ENCODE data around the gene NEUROD2. TPM values are rescaled to one million over a fixed set of nuclear protein-coding genes. Genes with fewer than 3 reads are reported as not detected.

The NEUROD2 gene
- total and polyA plus RNA-seq, 2 of the 13 experiments (the other 11 are each of a cell fraction or from before 2014, with no cell fraction given): not detected

GRCh38 chr17:39598630-39599003, 9.1 kb downstream of the NEUROD2 start:
- DNase-seq (ENCODE audit: low spot score) (no peak), ATAC-seq (no peak), FAIRE-seq (no peak)
- Histone ChIP-seq H3K9me3 (ENCODE audit: low read length) (no peaks in the 10 kb centered on the region), H3K4me1 (ENCODE audit: insufficient read depth, low read length) (no peaks in the 10 kb centered on the region), H3K27me3 (ENCODE audit: control insufficient read depth in 1 of 2, insufficient read depth in 2 of 2, low read length in 2 of 2) (peaks cover 49 to 82% of the 10 kb centered on the region in 2 experiments), H4K20me1 (ENCODE audit: insufficient read depth, low read length) (peaks cover 15% of the 10 kb centered on the region; the same call in 1 of the 2 replicates), H3K4me2 (ENCODE audit: low read depth, low read length) (no peak overlapping the region), H3K27ac (ENCODE audit: extremely low read length, insufficient read depth, low read length) (no peak overlapping the region), H3K9ac (ENCODE audit: insufficient read depth, low read depth, low read length) (no peak overlapping the region), H2AFZ (ENCODE audit: low read length) (no peak overlapping the region), H3K79me2 (ENCODE audit: insufficient read depth, low read length) (no peaks in the 10 kb centered on the region), H3K4me3 (replicated peaks in 1 of 3; ENCODE audit: insufficient read depth in 1 of 3, low read depth in 2 of 3, low read length in 3 of 3) (no peak overlapping the region), H3K36me3 (replicated peaks in 1 of 2; ENCODE audit: control insufficient read depth in 1 of 2, insufficient read depth in 2 of 2, low read length in 2 of 2) (no peaks in the 10 kb centered on the region)
- TF ChIP-seq HNRNPL (IDR thresholded peaks at IDR 0.05; ENCODE audit: low read depth, low read length): peak; percentile 84
- no peak for TF ChIP-seq ZNF747 (CRISPR knock-in tag; IDR thresholded peaks at IDR 0.05; ENCODE audit: borderline replicate concordance)
- no peak for TF ChIP-seq ZNF691 (CRISPR knock-in tag; IDR thresholded peaks at IDR 0.05; ENCODE audit: borderline replicate concordance, low read depth)
- POLR2A ChIA-PET: no interaction called here
- intact Hi-C loops (cut with micrococcal nuclease; ENCODE audit: unreplicated experiment) (no loop called here), in situ Hi-C loops (cut with HindIII; ENCODE audit: extremely low pct_ligation_motif_present, low pct_unique_long_range_greater_than_20kb) (no loop called here)
- CTCF ChIA-PET (ENCODE audit: low intra/inter-chr PET ratio, low total read pairs): no interaction called here
- WGBS (ENCODE audit: low lambda C conversion rate): 18% methylated on average over 11 of the region's 17 CpGs
- BruUV-seq (replicated peaks): no TSS peak

- ATAC-seq: no peak
- WGBS (ENCODE audit: low lambda C conversion rate): 5% methylated on average over 13 of the region's 13 CpGs
- no peaks in the 10 kb centered on the region for H3K79me2 ChIP-seq (ENCODE audit: insufficient read depth, low read length)
- in situ Hi-C loops (cut with HindIII; ENCODE audit: extremely low pct_ligation_motif_present, low pct_unique_long_range_greater_than_20kb): no loop called here
- CTCF ChIA-PET (ENCODE audit: low intra/inter-chr PET ratio, low total read pairs): interaction anchor here (1.4 kb wide), 1 partner anchor 24 kb away, joined by 3 read pairs; no protein-coding TSS in a partner anchor
- no peaks in the 10 kb centered on the region for H3K9me3 ChIP-seq (ENCODE audit: low read length)
- DNase-seq (ENCODE audit: low spot score): no peak
- no peak overlapping the region for H3K4me2 ChIP-seq (ENCODE audit: low read depth, low read length)
- intact Hi-C loops (cut with micrococcal nuclease; ENCODE audit: unreplicated experiment): no loop called here
- H3K36me3 ChIP-seq (replicated peaks in 1 of 2; ENCODE audit: control insufficient read depth in 1 of 2, insufficient read depth in 2 of 2, low read length in 2 of 2): no peaks in the 10 kb centered on the region
- H3K9ac ChIP-seq (ENCODE audit: insufficient read depth, low read depth, low read length): no peak overlapping the region
- no peak overlapping the region for H2AFZ ChIP-seq (ENCODE audit: low read length)
- peaks cover 45 to 76% of the 10 kb centered on the region in 2 experiments for H3K27me3 ChIP-seq (ENCODE audit: control insufficient read depth in 1 of 2, insufficient read depth in 2 of 2, low read length in 2 of 2)
- BruUV-seq (replicated peaks): no TSS peak
- H3K27ac ChIP-seq (ENCODE audit: extremely low read length, insufficient read depth, low read length): no peak overlapping the region
- H3K4me3 ChIP-seq (replicated peaks in 1 of 3; ENCODE audit: insufficient read depth in 1 of 3, low read depth in 2 of 3, low read length in 3 of 3): no peak overlapping the region
- H3K4me1 ChIP-seq (ENCODE audit: insufficient read depth, low read length): no peaks in the 10 kb centered on the region
- no peak for FAIRE-seq
- POLR2A ChIA-PET: no interaction called here
- TF ChIP-seq ZNF550 (CRISPR knock-in tag; IDR thresholded peaks at IDR 0.05; ENCODE audit: borderline replicate concordance): no peak
- no peak for TF ChIP-seq TSC22D2 (CRISPR knock-in tag; IDR thresholded peaks at IDR 0.05; ENCODE audit: borderline replicate concordance)
- TF ChIP-seq SRF (IDR thresholded peaks at IDR 0.05; ENCODE audit: low read depth, low read length): no peak
- no peak for TF ChIP-seq ZNF720 (CRISPR knock-in tag; IDR thresholded peaks at IDR 0.05)
- TF ChIP-seq ZNF441 (CRISPR knock-in tag; IDR thresholded peaks at IDR 0.05; ENCODE audit: borderline replicate concordance): no peak
- TF ChIP-seq SMAD9 (CRISPR knock-in tag; IDR thresholded peaks at IDR 0.05): no peak
- 0 out of 2 replicates have a peak, but pooled peaks have one; percentile 36 for TF ChIP-seq EZH2 (conservative IDR thresholded peaks at IDR 0.05; ENCODE audit: low read depth, low read length)
- TF ChIP-seq MIER2 (CRISPR knock-in tag; IDR thresholded peaks at IDR 0.05): no peak
- peaks cover 12% of the 10 kb centered on the region; the same call in 1 of the 2 replicates for H4K20me1 ChIP-seq (ENCODE audit: insufficient read depth, low read length)
Measured at GRCh38 chr17:39598047-39598481, 9.7 kb downstream of the NEUROD2 start.

All from HepG2 (cell line).